ENCODE measurements around the gene SP100. TPM values are rescaled to one million over a fixed set of nuclear protein-coding genes. Genes with fewer than 3 reads are reported as not detected.

SP100 gene
- total RNA-seq, 1 donor from 2014 or later = 26.6 TPM

DNA sequence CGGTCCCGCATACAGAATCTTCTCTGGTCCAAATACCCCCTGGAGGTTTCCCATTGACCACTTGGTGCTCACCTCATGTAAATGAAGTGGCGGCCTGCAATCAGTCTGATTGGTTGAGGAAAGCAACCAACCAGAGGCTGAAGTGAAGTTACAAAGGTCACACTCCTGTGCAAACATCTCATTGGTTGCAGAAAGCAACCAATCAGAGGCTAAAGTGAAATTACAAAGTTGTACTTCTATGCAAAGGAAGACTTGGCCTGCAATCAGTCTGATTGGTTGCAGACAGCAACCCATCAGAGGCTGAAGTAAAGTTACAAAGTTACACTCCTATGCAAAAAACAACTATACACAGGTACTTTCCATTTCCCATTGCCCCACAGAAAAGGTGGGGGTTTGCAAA, 2.5 kb upstream of the SP100 start:
- H3K27me3 ChIP-seq (ENCODE audit: control insufficient read depth, insufficient read depth, low read length) = no peaks in the 10 kb centered on the region
- H3K4me3 ChIP-seq (ENCODE audit: low read depth, low read length) = no peak overlapping the region
- TF ChIP-seq CTCF (IDR thresholded peaks at IDR 0.05; ENCODE audit: insufficient read depth, low read length, severe bottlenecking) = no peak
- no peak for DNase-seq (ENCODE audit: low read depth)
- no peaks in the 10 kb centered on the region for H3K36me3 ChIP-seq (ENCODE audit: control insufficient read depth, insufficient read depth, low read length)
- FAIRE-seq = no peak

DNA sequence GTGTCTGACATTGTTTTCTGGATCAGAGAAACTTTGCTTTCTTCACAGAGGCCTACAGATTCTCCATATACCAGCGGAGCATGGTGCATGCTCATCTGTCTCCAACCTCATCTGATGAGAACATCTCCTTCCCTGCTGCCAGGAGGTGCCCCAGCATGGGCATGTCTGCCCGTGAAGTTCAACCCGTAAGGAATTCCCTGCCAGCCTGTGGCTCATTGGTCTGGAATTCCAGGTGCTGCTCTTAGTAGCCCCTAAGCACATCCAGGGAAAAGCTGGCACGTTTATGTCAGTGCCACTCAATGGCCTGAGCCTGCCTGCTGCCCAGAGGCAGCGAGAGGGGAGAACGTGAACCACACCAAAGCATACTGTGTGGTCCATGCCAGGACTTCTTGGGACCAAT, 1.7 kb upstream of the SP100 start:
- H3K4me3 ChIP-seq (ENCODE audit: low read depth, low read length) = no peak overlapping the region
- peak; percentile 52 for DNase-seq (ENCODE audit: low read depth)
- no peak for FAIRE-seq
- H3K27me3 ChIP-seq (ENCODE audit: control insufficient read depth, insufficient read depth, low read length) = no peaks in the 10 kb centered on the region
- TF ChIP-seq CTCF (IDR thresholded peaks at IDR 0.05; ENCODE audit: insufficient read depth, low read length, severe bottlenecking) = no peak
- no peaks in the 10 kb centered on the region for H3K36me3 ChIP-seq (ENCODE audit: control insufficient read depth, insufficient read depth, low read length)

DNA sequence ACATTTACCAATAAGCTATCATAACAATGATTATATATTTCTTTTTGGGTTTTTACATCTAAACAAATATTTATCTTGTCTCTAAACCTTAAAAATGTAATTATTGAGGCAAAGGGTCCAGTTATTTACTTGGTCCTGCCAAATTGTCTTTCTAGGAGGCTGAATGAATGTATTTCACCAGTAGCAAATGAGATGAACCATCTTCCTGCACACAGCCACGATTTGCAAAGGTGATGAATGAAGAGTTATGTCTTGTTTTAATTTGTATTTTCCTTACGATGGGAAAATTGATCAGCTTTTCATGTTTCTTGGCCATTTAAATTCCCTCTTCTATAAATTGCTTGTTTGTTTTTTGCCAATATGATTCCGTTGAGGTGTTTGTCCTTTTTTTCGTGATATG, 1.4 kb downstream of the SP100 start:
- no peak for FAIRE-seq
- no peak for TF ChIP-seq CTCF (IDR thresholded peaks at IDR 0.05; ENCODE audit: insufficient read depth, low read length, severe bottlenecking)
- no peak for DNase-seq (ENCODE audit: low read depth)
- H3K36me3 ChIP-seq (ENCODE audit: control insufficient read depth, insufficient read depth, low read length) = no peaks in the 10 kb centered on the region
- no peaks in the 10 kb centered on the region for H3K27me3 ChIP-seq (ENCODE audit: control insufficient read depth, insufficient read depth, low read length)
- peak overlapping the region; percentile 19 for H3K4me3 ChIP-seq (ENCODE audit: low read depth, low read length)

- H3K36me3 ChIP-seq (ENCODE audit: control insufficient read depth, insufficient read depth, low read length) = no peaks in the 10 kb centered on the region
- DNase-seq (ENCODE audit: low read depth) = peak; percentile 52
Observed at GRCh38 chr2:230418341-230419016, 2.5 kb downstream of the SP100 start.

GRCh38 chr2:230419181-230419580, 3.2 kb downstream of the SP100 start:
- no peaks in the 10 kb centered on the region for H3K36me3 ChIP-seq (ENCODE audit: control insufficient read depth, insufficient read depth, low read length)
- no peak for FAIRE-seq
- H3K27me3 ChIP-seq (ENCODE audit: control insufficient read depth, insufficient read depth, low read length) = no peaks in the 10 kb centered on the region
- TF ChIP-seq CTCF (IDR thresholded peaks at IDR 0.05; ENCODE audit: insufficient read depth, low read length, severe bottlenecking) = no peak
- no peak overlapping the region for H3K4me3 ChIP-seq (ENCODE audit: low read depth, low read length)
- DNase-seq (ENCODE audit: low read depth) = no peak

More at GRCh38 chr2:230418341-230419016, 2.5 kb downstream of the SP100 start:
- TF ChIP-seq CTCF (IDR thresholded peaks at IDR 0.05; ENCODE audit: insufficient read depth, low read length, severe bottlenecking) = no peak
- Histone ChIP-seq H3K27me3 (ENCODE audit: control insufficient read depth, insufficient read depth, low read length) (no peaks in the 10 kb centered on the region), H3K4me3 (ENCODE audit: low read depth, low read length) (no peak overlapping the region)
- no peak for FAIRE-seq

DNA sequence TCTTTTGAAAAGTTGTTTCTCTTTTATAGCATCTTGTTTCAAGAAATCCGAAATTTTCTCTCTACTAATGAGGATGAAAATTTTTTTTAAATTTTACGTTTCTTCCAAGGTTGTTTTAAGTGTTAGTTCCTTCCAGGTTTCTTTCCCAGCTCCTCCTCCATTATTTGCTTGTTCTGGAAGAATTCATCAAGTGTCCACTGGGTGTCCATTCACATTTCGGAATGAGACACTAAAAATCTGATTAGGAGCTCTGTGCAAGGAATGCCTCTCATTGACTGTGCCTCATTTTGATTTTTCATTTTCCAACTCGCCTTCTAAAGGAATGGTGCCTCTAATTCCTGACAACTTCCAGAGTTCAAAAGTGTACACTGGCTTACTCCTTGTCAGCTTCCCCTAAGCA, 6.1 kb downstream of the SP100 start:
- peak; percentile 3 for TF ChIP-seq CTCF (IDR thresholded peaks at IDR 0.05; ENCODE audit: insufficient read depth, low read length, severe bottlenecking)
- Histone ChIP-seq H3K4me3 (ENCODE audit: low read depth, low read length) (no peak overlapping the region), H3K36me3 (ENCODE audit: control insufficient read depth, insufficient read depth, low read length) (no peaks in the 10 kb centered on the region), H3K27me3 (ENCODE audit: control insufficient read depth, insufficient read depth, low read length) (no peaks in the 10 kb centered on the region)
- no peak for FAIRE-seq
- no peak for DNase-seq (ENCODE audit: low read depth)
